HEK293 (cell line): ENCODE measurements around the gene TMEM92.

ENCODE experiments used
- GLIS1 ChIP-seq: fragments of 450-650 bp; formaldehyde crosslinking; IDR thresholded peaks from 2 replicates; pipeline ENCODE4 v1.5.1; 2016; ENCODE audit warnings: missing biosample characterization, missing genetic modification characterization
- MYNN ChIP-seq: fragments of 450-650 bp; formaldehyde crosslinking; IDR thresholded peaks from 2 replicates; pipeline ENCODE4 v1.5.1; 2016; ENCODE audit warnings: missing biosample characterization, missing genetic modification characterization, borderline replicate concordance
- REPIN1 ChIP-seq: fragments of 450-650 bp; formaldehyde crosslinking; IDR thresholded peaks from 2 replicates; pipeline ENCODE4 v1.5.1; 2017; ENCODE audit warnings: missing biosample characterization, missing genetic modification characterization, low read depth
- ZFP69B ChIP-seq: fragments of 450-650 bp; formaldehyde crosslinking; IDR thresholded peaks from 2 replicates; pipeline ENCODE4 v1.5.1; 2016; ENCODE audit warnings: missing biosample characterization, missing genetic modification characterization
- ZNF138 ChIP-seq: fragments of 450-650 bp; formaldehyde crosslinking; IDR thresholded peaks from 2 replicates; pipeline ENCODE4 v1.5.1; 2016; ENCODE audit warnings: missing biosample characterization, missing genetic modification characterization, borderline replicate concordance
- ZNF169 ChIP-seq: fragments of 450-650 bp; formaldehyde crosslinking; IDR thresholded peaks from 2 replicates; pipeline ENCODE4 v1.5.1; 2016; ENCODE audit warnings: missing biosample characterization, missing genetic modification characterization
- ZNF18 ChIP-seq: fragments of 450-650 bp; formaldehyde crosslinking; IDR thresholded peaks from 2 replicates; pipeline ENCODE4 v1.5.1; 2016; ENCODE audit warnings: missing biosample characterization, missing genetic modification characterization
- ZNF354C ChIP-seq: fragments of 450-650 bp; formaldehyde crosslinking; IDR thresholded peaks from 2 replicates; pipeline ENCODE4 v1.5.1; 2016; ENCODE audit warnings: missing biosample characterization, missing genetic modification characterization, low read depth, borderline replicate concordance
- ZNF510 ChIP-seq: fragments of 450-650 bp; formaldehyde crosslinking; IDR thresholded peaks from 2 replicates; pipeline ENCODE4 v1.5.1; 2018; ENCODE audit warnings: mild to moderate bottlenecking, missing genetic modification characterization, missing biosample characterization; ENCODE audit not compliant: insufficient replicate concordance
- ZNF549 ChIP-seq: fragments of 450-650 bp; IDR thresholded peaks from 2 replicates; pipeline ENCODE4 v1.5.1; 2018; ENCODE audit warnings: missing biosample characterization, missing genetic modification characterization, mild to moderate bottlenecking, inconsistent platforms, moderate library complexity
- TF ChIP-seq, protein P1 (sequence below): fragments of 450-650 bp; formaldehyde crosslinking; IDR thresholded peaks from 2 replicates; pipeline ENCODE4 v1.5.1; 2016; ENCODE audit warnings: missing biosample characterization, missing genetic modification characterization
- TF ChIP-seq, protein P2 (sequence below): sonication (generic); formaldehyde crosslinking; IDR thresholded peaks from 2 replicates; pipeline ENCODE4 v1.8.1; 2022; ENCODE audit warnings: mild to moderate bottlenecking, moderate library complexity, missing genetic modification reagents

DNA sequence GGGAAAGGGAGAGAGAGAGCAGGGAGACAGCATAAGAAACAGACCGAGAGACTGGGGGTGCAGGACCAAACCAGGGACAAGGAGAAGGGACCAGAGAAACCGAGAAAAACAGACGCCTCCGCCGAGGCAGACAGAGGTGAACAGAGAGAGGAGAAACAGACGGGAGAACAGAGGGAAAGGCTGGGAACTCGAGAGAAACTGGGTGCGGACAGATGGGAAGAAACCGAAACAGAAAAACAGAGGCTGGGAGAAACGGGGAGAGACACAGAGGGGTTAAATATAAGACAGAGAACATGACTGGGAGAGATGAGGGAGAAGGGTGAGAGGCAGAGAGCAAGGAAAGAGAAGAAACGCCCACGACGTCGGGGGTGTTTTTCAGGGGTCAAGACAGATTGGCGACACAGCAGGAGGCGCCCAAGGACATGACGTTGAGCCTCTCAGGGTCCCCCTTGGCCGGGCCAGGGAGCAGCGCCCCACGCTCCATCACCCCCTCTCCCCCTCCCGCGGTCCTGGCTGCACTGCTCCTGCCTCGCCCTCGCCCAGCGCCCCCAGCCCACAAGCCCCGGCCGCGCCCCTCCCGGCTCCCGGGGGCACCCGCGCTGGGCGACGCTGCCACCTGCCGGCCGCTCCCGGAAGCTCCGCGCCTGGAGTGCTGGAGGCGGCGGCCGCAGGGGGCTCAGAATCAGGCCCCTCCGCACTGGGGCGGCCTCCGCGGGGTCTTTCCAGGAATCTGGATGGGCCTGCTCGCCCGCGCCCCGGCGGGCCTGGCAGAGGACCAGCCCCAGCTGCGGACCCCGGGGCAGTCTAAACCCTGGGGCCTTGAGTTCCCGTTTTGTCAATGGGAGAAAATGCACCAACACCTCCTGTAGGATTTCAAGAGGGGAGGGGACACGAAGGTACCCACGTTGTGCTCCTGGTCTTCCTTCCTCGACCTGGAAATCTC, 1.3 kb upstream of the TMEM92 start:
- TF ChIP-seq, protein P1, sequence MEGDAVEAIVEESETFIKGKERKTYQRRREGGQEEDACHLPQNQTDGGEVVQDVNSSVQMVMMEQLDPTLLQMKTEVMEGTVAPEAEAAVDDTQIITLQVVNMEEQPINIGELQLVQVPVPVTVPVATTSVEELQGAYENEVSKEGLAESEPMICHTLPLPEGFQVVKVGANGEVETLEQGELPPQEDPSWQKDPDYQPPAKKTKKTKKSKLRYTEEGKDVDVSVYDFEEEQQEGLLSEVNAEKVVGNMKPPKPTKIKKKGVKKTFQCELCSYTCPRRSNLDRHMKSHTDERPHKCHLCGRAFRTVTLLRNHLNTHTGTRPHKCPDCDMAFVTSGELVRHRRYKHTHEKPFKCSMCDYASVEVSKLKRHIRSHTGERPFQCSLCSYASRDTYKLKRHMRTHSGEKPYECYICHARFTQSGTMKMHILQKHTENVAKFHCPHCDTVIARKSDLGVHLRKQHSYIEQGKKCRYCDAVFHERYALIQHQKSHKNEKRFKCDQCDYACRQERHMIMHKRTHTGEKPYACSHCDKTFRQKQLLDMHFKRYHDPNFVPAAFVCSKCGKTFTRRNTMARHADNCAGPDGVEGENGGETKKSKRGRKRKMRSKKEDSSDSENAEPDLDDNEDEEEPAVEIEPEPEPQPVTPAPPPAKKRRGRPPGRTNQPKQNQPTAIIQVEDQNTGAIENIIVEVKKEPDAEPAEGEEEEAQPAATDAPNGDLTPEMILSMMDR, result peak; percentile 64
- TF ChIP-seq REPIN1 (no peak), ZNF510 (no peak), ZNF138 (tag by site-specific recombination) (no peak), ZNF169 (tag by site-specific recombination) (no peak), MYNN (tag by site-specific recombination) (no peak), ZNF354C (tag by site-specific recombination) (no peak), ZFP69B (no peak), ZNF18 (tag by site-specific recombination) (no peak), ZNF549 (tag by site-specific recombination) (no peak), GLIS1 (tag by site-specific recombination) (peak; percentile 62)
- TF ChIP-seq, protein P2, sequence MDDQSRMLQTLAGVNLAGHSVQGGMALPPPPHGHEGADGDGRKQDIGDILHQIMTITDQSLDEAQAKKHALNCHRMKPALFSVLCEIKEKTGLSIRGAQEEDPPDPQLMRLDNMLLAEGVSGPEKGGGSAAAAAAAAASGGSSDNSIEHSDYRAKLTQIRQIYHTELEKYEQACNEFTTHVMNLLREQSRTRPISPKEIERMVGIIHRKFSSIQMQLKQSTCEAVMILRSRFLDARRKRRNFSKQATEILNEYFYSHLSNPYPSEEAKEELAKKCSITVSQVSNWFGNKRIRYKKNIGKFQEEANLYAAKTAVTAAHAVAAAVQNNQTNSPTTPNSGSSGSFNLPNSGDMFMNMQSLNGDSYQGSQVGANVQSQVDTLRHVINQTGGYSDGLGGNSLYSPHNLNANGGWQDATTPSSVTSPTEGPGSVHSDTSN (CRISPR knock-in tag), result no peak
